Endothelial cell of umbilical vein (primary cell): ENCODE measurements around the gene C16orf90. TPM values are rescaled to one million over a fixed set of nuclear protein-coding genes. Genes with fewer than 3 reads are reported as not detected.

Source experiments
- BruUV-seq: library from RNA; stranded (reverse); fragments of 400-500 nt; replicated peaks from 2 replicates; lab custom pipeline; 2021; lab: Mats Ljungman, UMichigan
- CTCF ChIA-PET: fragments of 300-600, 350-600 bp; sonication (Branson Sonifier 250); formaldehyde crosslinking; loops from one replicate; lab custom pipeline; 2021; ENCODE audit warnings: antibody characterized with exemption, inconsistent platforms; lab: Charles Lee
- POLR2A ChIA-PET: fragments of 300-600, 350-600 bp; sonication (Branson Sonifier 250); formaldehyde crosslinking; loops from one replicate; lab custom pipeline; 2021; ENCODE audit warnings: antibody characterized with exemption, inconsistent platforms; lab: Charles Lee
- DNase-seq: peaks from one replicate; pipeline ENCODE4 v3.0.0-alpha.2; 2011; ENCODE audit warnings: low read depth, low spot score
- FAIRE-seq: peaks from 2 replicates; lab custom pipeline; 2011; peaks lifted over from hg19 to GRCh38; lab: Jason Lieb, UNC
- H2AFZ ChIP-seq: 2 replicates; pipeline ENCODE4 v1.6.0; 2012; ENCODE audit warnings: low read depth, low read length, control low read depth, inconsistent platforms
- H3K27ac ChIP-seq: 2 replicates; pipeline ENCODE4 v1.5.1; 2011; ENCODE audit warnings: low read depth, mild to moderate bottlenecking, control low read depth, low read length, moderate library complexity; ENCODE audit not compliant: insufficient read depth
- H3K27me3 ChIP-seq, 2 experiments: 2 replicates each; pipeline versions ENCODE4 v1.6.0 to v1.6.1; 2011; ENCODE audit warnings: low read length in 2 of 2, mixed read lengths in 1 of 2; ENCODE audit not compliant: control insufficient read depth in 2 of 2, insufficient read depth in 2 of 2
- H3K36me3 ChIP-seq, 2 experiments: 2 replicates in 1 of 2; 3 replicates in 1 of 2; pipeline ENCODE4 v1.5.1; 2011; ENCODE audit warnings: low read length in 2 of 2, mild to moderate bottlenecking in 1 of 2, moderate library complexity in 1 of 2; ENCODE audit not compliant: control insufficient read depth in 2 of 2, insufficient read depth in 2 of 2; ENCODE audit errors: extremely low read depth in 1 of 2
- H3K4me1 ChIP-seq: 3 replicates; pipeline ENCODE4 v1.5.1; 2011; ENCODE audit warnings: mild to moderate bottlenecking, low read length; ENCODE audit not compliant: control insufficient read depth, insufficient read depth; ENCODE audit errors: extremely low read depth
- H3K4me2 ChIP-seq: 2 replicates; pipeline ENCODE4 v1.6.1; 2011; ENCODE audit warnings: low read length, control low read depth, mixed read lengths; ENCODE audit not compliant: insufficient read depth
- H3K4me3 ChIP-seq, 3 experiments: fragments of 200-600 bp in 1 of 3; sonication (generic), shearing (Covaris generic) in 1 of 3; replicated peaks in 1 of 3; 2 replicates each; pipeline ENCODE4 v1.5.1; 2011 to 2016; ENCODE audit warnings: control low read depth in 3 of 3, low read length in 3 of 3, mild to moderate bottlenecking in 2 of 3, inconsistent platforms in 1 of 3, low read depth in 1 of 3, moderate library complexity in 1 of 3; ENCODE audit not compliant: insufficient read depth in 1 of 3
- H3K79me2 ChIP-seq: 2 replicates; pipeline ENCODE4 v1.6.0; 2012; ENCODE audit warnings: low read length, inconsistent platforms; ENCODE audit not compliant: control insufficient read depth, insufficient read depth
- H3K9ac ChIP-seq: replicated peaks from 2 replicates; pipeline ENCODE3; 2011; ENCODE audit warnings: low read length, control low read depth; ENCODE audit not compliant: insufficient read depth; ENCODE audit errors: extremely low read depth
- H3K9me1 ChIP-seq: replicated peaks from 3 replicates; pipeline ENCODE4 v1.6.0; 2011; ENCODE audit warnings: mild to moderate bottlenecking, low read length; ENCODE audit not compliant: control insufficient read depth, insufficient read depth; ENCODE audit errors: extremely low read depth
- H3K9me3 ChIP-seq: replicated peaks from 2 replicates; pipeline ENCODE4 v1.5.1; 2012; ENCODE audit warnings: low read length, inconsistent platforms; ENCODE audit not compliant: control insufficient read depth, insufficient read depth
- H4K20me1 ChIP-seq: replicated peaks from 2 replicates; pipeline ENCODE3; 2011; ENCODE audit warnings: mild to moderate bottlenecking, low read length; ENCODE audit not compliant: control insufficient read depth, insufficient read depth; ENCODE audit errors: extremely low read depth
- CTCF ChIP-seq, 2 donors: IDR thresholded peaks; 1 replicate in 1 of 2; 2 replicates in 1 of 2; pipeline ENCODE4 v1.5.1; 2011; ENCODE audit warnings: low read length in 2 of 2, mild to moderate bottlenecking in 2 of 2, moderate library complexity in 2 of 2, control low read depth in 1 of 2, inconsistent platforms in 1 of 2, low read depth in 1 of 2; ENCODE audit not compliant: insufficient read depth in 1 of 2; ENCODE audit errors: extremely low read depth in 1 of 2
- EZH2 ChIP-seq: IDR thresholded peaks from 2 replicates; pipeline ENCODE4 v1.6.1; 2012; ENCODE audit warnings: borderline replicate concordance, low read depth, mild to moderate bottlenecking, moderate library complexity, low read length, inconsistent platforms; ENCODE audit not compliant: severe bottlenecking
- FOS ChIP-seq: IDR thresholded peaks from 2 replicates; pipeline ENCODE4 v1.6.1; 2011; ENCODE audit warnings: mild to moderate bottlenecking, low read length, moderate library complexity, borderline replicate concordance; ENCODE audit not compliant: insufficient read depth
- GATA2 ChIP-seq: IDR thresholded peaks from 2 replicates; pipeline ENCODE4 v1.7.0; 2011; ENCODE audit warnings: low read depth, mild to moderate bottlenecking, moderate library complexity, mixed read lengths, low read length; ENCODE audit not compliant: insufficient read length, insufficient read depth
- JUN ChIP-seq: IDR thresholded peaks from 2 replicates; pipeline ENCODE4 v1.6.1; 2011; ENCODE audit warnings: borderline replicate concordance, low read depth; ENCODE audit not compliant: insufficient read length, insufficient read depth
- MAX ChIP-seq: IDR thresholded peaks from 2 replicates; pipeline ENCODE4 v1.6.1; 2011; ENCODE audit not compliant: insufficient read depth, insufficient read length
- MYC ChIP-seq: IDR thresholded peaks from one replicate; pipeline ENCODE4 v1.6.1; 2011; ENCODE audit warnings: mild to moderate bottlenecking, low read depth, low read length
- POLR2A ChIP-seq: IDR thresholded peaks from 2 replicates; pipeline ENCODE4 v1.6.1; 2012; ENCODE audit warnings: low read depth, mild to moderate bottlenecking, control low read depth, low read length
- POLR2AphosphoS5 ChIP-seq: IDR thresholded peaks from 2 replicates; pipeline ENCODE4 v1.6.1; 2012; ENCODE audit warnings: low read depth, mild to moderate bottlenecking, control low read depth, low read length, moderate library complexity; ENCODE audit not compliant: insufficient read depth
- dilution Hi-C: fragments of 300-500 bp; cut with MboI; formaldehyde crosslinking; loops from one replicate; pipeline ENCODE4 v1.15.0; 2019; ENCODE audit warnings: low sequenced_read_pairs; ENCODE audit not compliant: extremely low pct_ligation_motif_present
- intact Hi-C: fragments of 100-400 bp; cut with micrococcal nuclease; formaldehyde crosslinking; loops from one replicate; pipeline ENCODE4 v1.10.0; 2022
- polyA plus RNA-seq, 4 experiments: library from polyadenylated mRNA; depleted of rRNA in 3 of 4; stranded (reverse) in 3 of 4; unstranded in 1 of 4; fragments of >200 nt; gene quantifications; 2 replicates each; pipeline versions ENCODE4 v1.2.1 to v1.2.3, GENCODE V29; 2011 to 2012; ENCODE audit warnings: missing spikeins in 1 of 4
- total RNA-seq: library from RNA; stranded (reverse); gene quantifications from 2 replicates; pipeline ENCODE4 v1.2.3, GENCODE V29; 2021

C16orf90 gene
- total and polyA plus RNA-seq, 2 donors (not counting 3 experiments of a cell fraction or from before 2014, with no cell fraction given) = not detected

- H3K4me2 ChIP-seq = no peak overlapping the region
- H2AFZ ChIP-seq = no peak overlapping the region
- DNase-seq (no peak), FAIRE-seq (no peak)
- no peak overlapping the region for H3K9ac ChIP-seq
- H3K27ac ChIP-seq = no peak overlapping the region
- H3K9me1 ChIP-seq = no peaks in the 10 kb centered on the region
- no peak overlapping the region for H3K4me3 ChIP-seq
- H3K9me3 ChIP-seq = no peaks in the 10 kb centered on the region
- no TSS peak for BruUV-seq
- H3K79me2 ChIP-seq = no peaks in the 10 kb centered on the region
- ChIA-PET CTCF (interaction anchor here (0.7 kb wide), 2 partner anchors 15 to 22 kb away, joined by 3 read pairs; no protein-coding TSS in a partner anchor), POLR2A (no interaction called here)
- no peaks in the 10 kb centered on the region for H3K27me3 ChIP-seq
- dilution Hi-C loops = no loop called here
- no peaks in the 10 kb centered on the region for H4K20me1 ChIP-seq
- intact Hi-C loops = no loop called here
- H3K36me3 ChIP-seq = no peaks in the 10 kb centered on the region
- no peaks in the 10 kb centered on the region for H3K4me1 ChIP-seq
- TF ChIP-seq GATA2 = no peak
- no peak for TF ChIP-seq POLR2AphosphoS5
- no peak for TF ChIP-seq POLR2A
- no peak for TF ChIP-seq MAX
- no peak for TF ChIP-seq FOS
- TF ChIP-seq MYC = no peak
These were observed 46.4 kb upstream of the C16orf90 start for GRCh38 chr16:3541527-3542155.

- DNase-seq (no peak), FAIRE-seq (no peak)
- ChIA-PET CTCF (no interaction called here), POLR2A (no interaction called here)
- no peak overlapping the region for H3K27ac ChIP-seq
- H3K9me1 ChIP-seq = no peaks in the 10 kb centered on the region
- H3K4me3 ChIP-seq = no peak overlapping the region
- no peak for TF ChIP-seq MAX
- no peak for TF ChIP-seq FOS
- TF ChIP-seq JUN = no peak
- no peak for TF ChIP-seq EZH2
- no peak for TF ChIP-seq MYC
- no peak for TF ChIP-seq CTCF (IDR thresholded peaks at IDR 0.05; ENCODE audit: extremely low read depth in 1 of 2, insufficient read depth in 1 of 2, low read depth in 1 of 2, low read length in 2 of 2)
- TF ChIP-seq POLR2AphosphoS5 = no peak
- TF ChIP-seq POLR2A = no peak
- TF ChIP-seq GATA2 = no peak
- no TSS peak for BruUV-seq
- H3K9ac ChIP-seq = no peak overlapping the region
- H3K4me1 ChIP-seq = no peaks in the 10 kb centered on the region
- intact Hi-C loops = no loop called here
- H3K79me2 ChIP-seq = no peaks in the 10 kb centered on the region
- no peaks in the 10 kb centered on the region for H3K27me3 ChIP-seq
- H3K9me3 ChIP-seq = no peaks in the 10 kb centered on the region
- H2AFZ ChIP-seq = no peak overlapping the region
- H3K36me3 ChIP-seq = peaks cover 0 to 13% of the 10 kb centered on the region in 2 experiments
- dilution Hi-C loops = loop anchor here (5.0 kb wide), 1 partner anchor 44 kb away; no protein-coding TSS in a partner anchor
- no peaks in the 10 kb centered on the region for H4K20me1 ChIP-seq
- H3K4me2 ChIP-seq = no peak overlapping the region
These were observed 42.9 kb upstream of the C16orf90 start for GRCh38 chr16:3538222-3538621.
